Measurements from ENCODE around the gene KCNMA1. TPM values are rescaled to one million over a fixed set of nuclear protein-coding genes. Genes with fewer than 3 reads are reported as not detected.

Gene KCNMA1
- total RNA-seq, 1 donor from 2014 or later = 15.8 TPM

GRCh38 chr10:77430530-77430929 lies 207.1 kb downstream of the KCNMA1 start:
- FAIRE-seq = peak; percentile 60

GRCh38 chr10:77428691-77429395 lies 208.8 kb downstream of the KCNMA1 start:
- H3K27me3 ChIP-seq (ENCODE audit: control insufficient read depth, insufficient read depth, low read length) = no peaks in the 10 kb centered on the region
- H3K36me3 ChIP-seq (ENCODE audit: control insufficient read depth, insufficient read depth, low read length) = no peaks in the 10 kb centered on the region
- DNase-seq (ENCODE audit: low read depth) = peak; percentile 52
- no peak for FAIRE-seq
- peak; percentile 69 for TF ChIP-seq CTCF (IDR thresholded peaks at IDR 0.05; ENCODE audit: insufficient read depth, low read length, severe bottlenecking)
- no peak overlapping the region for H3K4me3 ChIP-seq (ENCODE audit: low read depth, low read length)

More at GRCh38 chr10:77430530-77430929, 207.1 kb downstream of the KCNMA1 start:
- TF ChIP-seq CTCF (IDR thresholded peaks at IDR 0.05; ENCODE audit: insufficient read depth, low read length, severe bottlenecking) = no peak
- no peak for DNase-seq (ENCODE audit: low read depth)
- H3K4me3 ChIP-seq (ENCODE audit: low read depth, low read length) = no peak overlapping the region
- H3K36me3 ChIP-seq (ENCODE audit: control insufficient read depth, insufficient read depth, low read length) = no peaks in the 10 kb centered on the region
- no peaks in the 10 kb centered on the region for H3K27me3 ChIP-seq (ENCODE audit: control insufficient read depth, insufficient read depth, low read length)

GRCh38 chr10:77424257-77424656 lies 213.4 kb downstream of the KCNMA1 start:
- no peak for TF ChIP-seq CTCF (IDR thresholded peaks at IDR 0.05; ENCODE audit: insufficient read depth, low read length, severe bottlenecking)
- Histone ChIP-seq H3K36me3 (ENCODE audit: control insufficient read depth, insufficient read depth, low read length) (no peaks in the 10 kb centered on the region), H3K27me3 (ENCODE audit: control insufficient read depth, insufficient read depth, low read length) (no peaks in the 10 kb centered on the region), H3K4me3 (ENCODE audit: low read depth, low read length) (no peak overlapping the region)
- FAIRE-seq = no peak
- no peak for DNase-seq (ENCODE audit: low read depth)

- no peaks in the 10 kb centered on the region for H3K36me3 ChIP-seq (ENCODE audit: control insufficient read depth, insufficient read depth, low read length)
- TF ChIP-seq CTCF (IDR thresholded peaks at IDR 0.05; ENCODE audit: insufficient read depth, low read length, severe bottlenecking) = no peak
- no peak for FAIRE-seq
- no peak for DNase-seq (ENCODE audit: low read depth)
- H3K27me3 ChIP-seq (ENCODE audit: control insufficient read depth, insufficient read depth, low read length) = no peaks in the 10 kb centered on the region
- no peak overlapping the region for H3K4me3 ChIP-seq (ENCODE audit: low read depth, low read length)
These were observed 214.9 kb downstream of the KCNMA1 start for GRCh38 chr10:77422491-77423338.

GRCh38 chr10:77421591-77421990 lies 216.0 kb downstream of the KCNMA1 start:
- FAIRE-seq = peak; percentile 40
- no peak for DNase-seq (ENCODE audit: low read depth)
- no peaks in the 10 kb centered on the region for H3K36me3 ChIP-seq (ENCODE audit: control insufficient read depth, insufficient read depth, low read length)
- H3K4me3 ChIP-seq (ENCODE audit: low read depth, low read length) = no peak overlapping the region
- no peaks in the 10 kb centered on the region for H3K27me3 ChIP-seq (ENCODE audit: control insufficient read depth, insufficient read depth, low read length)
- TF ChIP-seq CTCF (IDR thresholded peaks at IDR 0.05; ENCODE audit: insufficient read depth, low read length, severe bottlenecking) = no peak

Data from bronchial epithelial cell (primary cell).